ENCODE results near the gene CYSTM1. TPM values are rescaled to one million over a fixed set of nuclear protein-coding genes. Genes with fewer than 3 reads are reported as not detected.
A peak's percentile ranks its signal among the peaks of the same experiment; 100 is the strongest.

CYSTM1 gene
- total RNA-seq = 1 to 10 TPM; 7.8 to 8.8 TPM
- total RNA-seq = 6.3 to 10.3 reads per million in 2 donors

- Mint-ChIP-seq H3K27me3 (no peaks in the 10 kb centered on the region), H3K27ac (peak within 1 kb of the TSS; percentile 91), H3K4me1 (peaks cover 9% of the 10 kb centered on the region), H3K4me3 (peak within 1 kb of the TSS; percentile 95), H3K36me3 (ENCODE audit: low read depth) (peaks cover 7% of the 10 kb centered on the region)
- DNase-seq = peak; percentile 97 to 98 (median 97)
- peak; percentile 93 for ATAC-seq
- H3K9me3 ChIP-seq (ENCODE audit: control insufficient read depth, low read length, poor library complexity, severe bottlenecking) = peaks cover 2% of the 10 kb centered on the region
Observed at GRCh38 chr5:140174465-140175366, at the start of gene CYSTM1. CYSTM1 (plus strand) TSS chr5:140175188; CDS start chr5:140194466, 19,278 bp downstream.

- peak within 1 kb of the TSS; percentile 16 for H3K27ac Mint-ChIP-seq
- ATAC-seq (no peak), DNase-seq (no peak)
- no peaks in the 10 kb centered on the region for H3K27me3 Mint-ChIP-seq
- H3K9me3 ChIP-seq (ENCODE audit: control insufficient read depth, low read length, poor library complexity, severe bottlenecking) = no peaks in the 10 kb centered on the region
- no peak within 1 kb of the TSS for H3K4me3 Mint-ChIP-seq
- no peaks in the 10 kb centered on the region for H3K36me3 Mint-ChIP-seq (ENCODE audit: low read depth)
- H3K4me1 Mint-ChIP-seq = peaks cover 27% of the 10 kb centered on the region
Observed at GRCh38 chr5:140125637-140126036, 49.4 kb upstream of the CYSTM1 start, which contains the start of gene IGIP. IGIP (plus strand) TSS chr5:140125937; CDS start chr5:140128477, 2,540 bp downstream.

GRCh38 chr5:140126315-140127012 lies 48.5 kb upstream of the CYSTM1 start:
- ATAC-seq (no peak), DNase-seq (no peak)
- no peak overlapping the region for H3K4me3 Mint-ChIP-seq
- peaks cover 26% of the 10 kb centered on the region for H3K4me1 Mint-ChIP-seq
- no peak overlapping the region for H3K27ac Mint-ChIP-seq
- H3K9me3 ChIP-seq (ENCODE audit: control insufficient read depth, low read length, poor library complexity, severe bottlenecking) = no peaks in the 10 kb centered on the region
- H3K27me3 Mint-ChIP-seq = no peaks in the 10 kb centered on the region
- H3K36me3 Mint-ChIP-seq (ENCODE audit: low read depth) = no peaks in the 10 kb centered on the region

- H3K4me3 Mint-ChIP-seq = no peak overlapping the region
- no peaks in the 10 kb centered on the region for H3K27me3 Mint-ChIP-seq
- H3K4me1 Mint-ChIP-seq = peaks cover 28% of the 10 kb centered on the region
Observed at GRCh38 chr5:140128376-140128775, 46.6 kb upstream of the CYSTM1 start.

GRCh38 chr5:140130949-140131733 lies 43.8 kb upstream of the CYSTM1 start:
- no peaks in the 10 kb centered on the region for H3K9me3 ChIP-seq (ENCODE audit: control insufficient read depth, low read length, poor library complexity, severe bottlenecking)
- no peaks in the 10 kb centered on the region for H3K27me3 Mint-ChIP-seq
- ATAC-seq (no peak), DNase-seq (no peak)
- H3K4me1 Mint-ChIP-seq = peaks cover 35% of the 10 kb centered on the region
- H3K36me3 Mint-ChIP-seq (ENCODE audit: low read depth) = no peaks in the 10 kb centered on the region
- H3K27ac Mint-ChIP-seq = no peak overlapping the region
- peak overlapping the region; percentile 45 for H3K4me3 Mint-ChIP-seq

More at GRCh38 chr5:140128376-140128775, 46.6 kb upstream of the CYSTM1 start:
- ATAC-seq (no peak), DNase-seq (no peak)
- no peaks in the 10 kb centered on the region for H3K9me3 ChIP-seq (ENCODE audit: control insufficient read depth, low read length, poor library complexity, severe bottlenecking)
- Mint-ChIP-seq H3K27ac (no peak overlapping the region), H3K36me3 (ENCODE audit: low read depth) (no peaks in the 10 kb centered on the region)

GRCh38 chr5:140131967-140132409 lies 43.0 kb upstream of the CYSTM1 start:
- DNase-seq = no peak
- Mint-ChIP-seq H3K4me3 (peak overlapping the region; percentile 45), H3K4me1 (peaks cover 33% of the 10 kb centered on the region)

GRCh38 chr5:140133514-140134167 lies 41.3 kb upstream of the CYSTM1 start:
- H3K9me3 ChIP-seq (ENCODE audit: control insufficient read depth, low read length, poor library complexity, severe bottlenecking) = no peaks in the 10 kb centered on the region
- Mint-ChIP-seq H3K4me1 (peaks cover 35% of the 10 kb centered on the region), H3K27me3 (no peaks in the 10 kb centered on the region), H3K4me3 (no peak overlapping the region), H3K27ac (no peak overlapping the region), H3K36me3 (ENCODE audit: low read depth) (no peaks in the 10 kb centered on the region)
- DNase-seq (no peak), ATAC-seq (no peak)

More at GRCh38 chr5:140131967-140132409, 43.0 kb upstream of the CYSTM1 start:
- H3K27ac Mint-ChIP-seq = no peak overlapping the region
- H3K9me3 ChIP-seq (ENCODE audit: control insufficient read depth, low read length, poor library complexity, severe bottlenecking) = no peaks in the 10 kb centered on the region
- peak; percentile 61 for ATAC-seq
- H3K36me3 Mint-ChIP-seq (ENCODE audit: low read depth) = no peaks in the 10 kb centered on the region
- H3K27me3 Mint-ChIP-seq = no peaks in the 10 kb centered on the region

- no peaks in the 10 kb centered on the region for H3K9me3 ChIP-seq (ENCODE audit: control insufficient read depth, low read length, poor library complexity, severe bottlenecking)
- H3K27me3 Mint-ChIP-seq = no peaks in the 10 kb centered on the region
- no peaks in the 10 kb centered on the region for H3K36me3 Mint-ChIP-seq (ENCODE audit: low read depth)
- H3K4me3 Mint-ChIP-seq = no peak overlapping the region
- ATAC-seq = no peak
- DNase-seq = no peak
- H3K4me1 Mint-ChIP-seq = peaks cover 35% of the 10 kb centered on the region
- no peak overlapping the region for H3K27ac Mint-ChIP-seq
Observed at GRCh38 chr5:140134277-140134935, 40.6 kb upstream of the CYSTM1 start.

GRCh38 chr5:140135127-140135526 lies 39.9 kb upstream of the CYSTM1 start:
- Mint-ChIP-seq H3K4me1 (peaks cover 36% of the 10 kb centered on the region), H3K36me3 (ENCODE audit: low read depth) (no peaks in the 10 kb centered on the region), H3K27ac (no peak overlapping the region), H3K27me3 (no peaks in the 10 kb centered on the region), H3K4me3 (no peak overlapping the region)
- ATAC-seq (no peak), DNase-seq (no peak)
- H3K9me3 ChIP-seq (ENCODE audit: control insufficient read depth, low read length, poor library complexity, severe bottlenecking) = no peaks in the 10 kb centered on the region

- peaks cover 32% of the 10 kb centered on the region for H3K4me1 Mint-ChIP-seq
- ATAC-seq = no peak
- H3K36me3 Mint-ChIP-seq (ENCODE audit: low read depth) = no peaks in the 10 kb centered on the region
- no peak overlapping the region for H3K4me3 Mint-ChIP-seq
- no peaks in the 10 kb centered on the region for H3K27me3 Mint-ChIP-seq
- no peak for DNase-seq
- H3K27ac Mint-ChIP-seq = peak overlapping the region; percentile 24
- no peaks in the 10 kb centered on the region for H3K9me3 ChIP-seq (ENCODE audit: control insufficient read depth, low read length, poor library complexity, severe bottlenecking)
Observed at GRCh38 chr5:140136624-140137023, 38.4 kb upstream of the CYSTM1 start.

- no peak overlapping the region for H3K4me3 Mint-ChIP-seq
- no peak for ATAC-seq
Observed at GRCh38 chr5:140140435-140140834, 34.6 kb upstream of the CYSTM1 start.

GRCh38 chr5:140141241-140141640 lies 33.7 kb upstream of the CYSTM1 start:
- Mint-ChIP-seq H3K4me1 (peaks cover 27% of the 10 kb centered on the region), H3K27me3 (peaks cover 7% of the 10 kb centered on the region), H3K4me3 (no peak overlapping the region), H3K36me3 (ENCODE audit: low read depth) (no peaks in the 10 kb centered on the region), H3K27ac (no peak overlapping the region)
- no peaks in the 10 kb centered on the region for H3K9me3 ChIP-seq (ENCODE audit: control insufficient read depth, low read length, poor library complexity, severe bottlenecking)
- no peak for ATAC-seq
- DNase-seq = no peak

More at GRCh38 chr5:140140435-140140834, 34.6 kb upstream of the CYSTM1 start:
- Mint-ChIP-seq H3K27me3 (peaks cover 6% of the 10 kb centered on the region), H3K27ac (no peak overlapping the region), H3K4me1 (peaks cover 30% of the 10 kb centered on the region), H3K36me3 (ENCODE audit: low read depth) (no peaks in the 10 kb centered on the region)
- no peak for DNase-seq
- no peaks in the 10 kb centered on the region for H3K9me3 ChIP-seq (ENCODE audit: control insufficient read depth, low read length, poor library complexity, severe bottlenecking)
